Gastroesophageal sphincter (tissue), 3 donors: ENCODE results near the gene SPDYC.

Experiments
- CTCF ChIP-seq, 4 experiments: fragments of 200-600 bp in 2 of 4; fragments of 450-650 bp in 2 of 4; sonication (generic) in 1 of 4; IDR thresholded peaks; one replicate each; pipeline ENCODE4 v1.5.1; 2017 to 2019; ENCODE audit warnings: antibody characterized with exemption in 4 of 4, mild to moderate bottlenecking in 2 of 4, moderate library complexity in 2 of 4
- POLR2AphosphoS5 ChIP-seq: sonication (generic); formaldehyde crosslinking; IDR thresholded peaks from one replicate; pipeline ENCODE4 v1.6.1; 2017; ENCODE audit warnings: antibody characterized with exemption

GRCh38 chr11:65210748-65211147 lies 40.7 kb downstream of the SPDYC start:
- no peak for TF ChIP-seq CTCF (IDR thresholded peaks at IDR 0.05)
- no peak for TF ChIP-seq POLR2AphosphoS5
